ENCODE measurements around the gene MBP. TPM values are rescaled to one million over a fixed set of nuclear protein-coding genes. Genes with fewer than 3 reads are reported as not detected.

MBP gene
- total and polyA plus RNA-seq, 2 of the 4 experiments (the other 2 are of a cell fraction): 0.72 to 0.90 TPM

DNA sequence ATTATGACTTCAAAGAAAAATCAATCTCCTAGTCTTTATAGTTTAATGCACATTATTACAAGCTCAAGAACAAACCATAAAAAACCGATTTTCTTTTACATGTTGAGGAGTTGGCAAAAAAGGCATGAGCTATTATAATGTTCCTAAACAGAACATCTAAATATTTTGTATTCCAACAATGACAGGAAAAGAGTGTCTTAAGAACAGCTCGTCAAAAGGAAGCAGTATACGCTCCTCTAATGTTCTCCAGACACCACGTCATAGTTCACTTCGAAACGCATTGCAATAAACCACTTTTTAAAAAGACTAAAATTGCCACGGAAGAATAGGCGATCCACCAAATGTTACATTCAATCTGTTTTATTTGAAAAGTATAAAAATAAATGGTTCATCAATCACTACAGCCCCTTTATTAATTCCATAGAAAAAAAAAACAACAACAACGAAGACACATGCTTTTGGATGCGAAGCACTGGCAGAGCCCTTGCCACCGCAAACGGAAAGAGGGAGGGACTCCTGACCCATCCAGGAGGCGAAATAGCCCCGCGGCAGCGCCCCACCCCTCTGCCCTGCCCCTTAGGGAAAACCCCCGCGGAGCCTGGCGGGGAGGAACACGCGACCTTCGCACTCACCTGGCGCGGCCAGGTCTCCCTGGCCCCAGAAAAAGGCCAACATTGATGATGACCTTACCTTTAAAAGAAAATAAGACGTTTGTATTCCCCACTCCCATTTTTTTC, 45.8 kb downstream of the MBP start:
- Histone ChIP-seq H3K36me3 (ENCODE audit: control insufficient read depth, insufficient read depth, low read length) (no peaks in the 10 kb centered on the region), H4K20me1 (ENCODE audit: insufficient read depth, low read length) (no peaks in the 10 kb centered on the region), H4K5ac (ENCODE audit: low read depth, low read length) (no peak overlapping the region), H2AK5ac (ENCODE audit: low read depth, low read length) (no peak overlapping the region; the same call in 1 of the 2 replicates), H3K9me1 (ENCODE audit: insufficient read depth, low read length) (peaks cover 8% of the 10 kb centered on the region), H3K14ac (replicated peaks; ENCODE audit: low read depth, low read length) (no peak overlapping the region), H4K91ac (ENCODE audit: insufficient read depth, low read depth, low read length) (no peak overlapping the region), H4K8ac (ENCODE audit: low read depth in 2 of 2, low read length in 2 of 2) (no peak overlapping the region; a peak in 1 of 4 replicates), H3K4me2 (ENCODE audit: low read depth, low read length) (peak overlapping the region; percentile 30; the same call in 1 of the 2 replicates), H2BK15ac (ENCODE audit: low read depth, low read length) (no peak overlapping the region), H2BK5ac (ENCODE audit: low read depth, low read length, poor library complexity, severe bottlenecking) (no peak overlapping the region), H3K9ac (ENCODE audit: low read depth, low read length) (no peak overlapping the region), H3K4ac (ENCODE audit: low read depth, low read length) (no peak overlapping the region; the same call in 1 of the 2 replicates), H3K27me3 (ENCODE audit: control insufficient read depth, insufficient read depth, low read length) (no peaks in the 10 kb centered on the region), H2BK120ac (ENCODE audit: low read depth, low read length) (peak overlapping the region; percentile 33; the same call in 1 of the 2 replicates), H3K9me3 (ENCODE audit: control insufficient read depth, insufficient read depth, low read length) (no peaks in the 10 kb centered on the region), H3K27ac (ENCODE audit: insufficient read depth, low read length) (no peak overlapping the region), H3K4me3 (ENCODE audit: insufficient read depth, low read depth, low read length) (no peak overlapping the region; the same call in 1 of the 2 replicates), H3K56ac (ENCODE audit: extremely low read depth, insufficient read depth, low read length) (no peak overlapping the region), H2BK20ac (ENCODE audit: low read depth, low read length) (no peak overlapping the region), H3K79me1 (ENCODE audit: low read depth in 1 of 2, low read length in 2 of 2) (no peaks in the 10 kb centered on the region), H3K23ac (ENCODE audit: low read depth, low read length) (no peak overlapping the region), H3K4me1 (ENCODE audit: control insufficient read depth, insufficient read depth, low read length) (peaks cover 8% of the 10 kb centered on the region; the same call in 1 of the 2 replicates), H2AFZ (replicated peaks; ENCODE audit: low read length, poor library complexity) (peak overlapping the region; percentile 83), H3K18ac (ENCODE audit: low read depth, low read length) (no peak overlapping the region; the same call in 1 of the 2 replicates), H2AK9ac (replicated peaks; ENCODE audit: low read depth, low read length, poor library complexity) (peak overlapping the region; percentile 48)
- no peak for DNase-seq
- in situ Hi-C loops (cut with MboI; ENCODE audit: low sequenced_read_pairs): no loop called here
- WGBS, 2 experiments (ENCODE audit: extremely low coverage in 2 of 2, insufficient read length in 1 of 2): no CpG with 5 or more reads among the region's 25 CpGs
- POLR2A ChIA-PET (ENCODE audit: unreplicated experiment): no interaction called here
- dilution Hi-C loops (cut with HindIII; ENCODE audit: low sequenced_read_pairs, unreplicated experiment): no loop called here
- no TSS peak for BruUV-seq (replicated peaks)
- intact Hi-C loops (cut with micrococcal nuclease): loop anchor here (2.0 kb wide), 1 partner anchor 14 kb away; no protein-coding TSS in a partner anchor
- no peak for ATAC-seq (ENCODE audit: low read depth)
- TF ChIP-seq SMC3 (IDR thresholded peaks at IDR 0.05; ENCODE audit: low read depth, low read length) (no peak), ELK1 (IDR thresholded peaks at IDR 0.05; ENCODE audit: borderline replicate concordance, low read depth, low read length) (no peak), CHD1 (IDR thresholded peaks at IDR 0.05; ENCODE audit: low read depth, low read length) (no peak), CTCF (conservative IDR thresholded peaks at IDR 0.05; ENCODE audit: low read depth, low read length) (no peak), CEBPB (IDR thresholded peaks at IDR 0.05; ENCODE audit: low read depth, low read length) (no peak), RFX5 (IDR thresholded peaks at IDR 0.05; ENCODE audit: low read depth, low read length) (no peak), USF2 (IDR thresholded peaks at IDR 0.05; ENCODE audit: low read depth, low read length) (no peak), RCOR1 (IDR thresholded peaks at IDR 0.05; ENCODE audit: insufficient replicate concordance, low read length) (no peak), NFE2L2 (IDR thresholded peaks at IDR 0.05; ENCODE audit: low read depth, low read length) (no peak)
- CTCF ChIA-PET: no interaction called here

Measured in IMR-90 (cell line).